ENCODE results near the gene ADPRS.

Gene ADPRS

GRCh38 chr1:36135330-36135667 lies 46.6 kb downstream of the ADPRS start:
- no peak for DNase-seq

GRCh38 chr1:36135796-36136195 lies 47.1 kb downstream of the ADPRS start:
- no peak for DNase-seq

GRCh38 chr1:36136535-36136934 lies 47.8 kb downstream of the ADPRS start:
- no peak for DNase-seq

- no peak for DNase-seq
Observed at GRCh38 chr1:36137226-36137625, 48.5 kb downstream of the ADPRS start.

- DNase-seq, result no peak
Observed at GRCh38 chr1:36137776-36138175, 49.1 kb downstream of the ADPRS start.

- no peak for DNase-seq
Observed at GRCh38 chr1:36139521-36139920, 50.8 kb downstream of the ADPRS start.

- DNase-seq, result no peak
Observed at GRCh38 chr1:36142121-36142520, 53.4 kb downstream of the ADPRS start.

GRCh38 chr1:36143424-36143823 lies 54.7 kb downstream of the ADPRS start:
- DNase-seq, result no peak
